22Rv1 (cell line): ENCODE results near the gene CRYBG1.

Experiments
- ZFX ChIP-seq: fragments of 450-650 bp; IDR thresholded peaks from 2 replicates; pipeline ENCODE4 v1.6.1; 2017; ENCODE audit warnings: antibody characterized with exemption, borderline replicate concordance
- TF ChIP-seq, protein P1 (sequence below): fragments of 450-650 bp; IDR thresholded peaks from 2 replicates; pipeline ENCODE4 v1.5.1; 2017; ENCODE audit warnings: mild to moderate bottlenecking

DNA sequence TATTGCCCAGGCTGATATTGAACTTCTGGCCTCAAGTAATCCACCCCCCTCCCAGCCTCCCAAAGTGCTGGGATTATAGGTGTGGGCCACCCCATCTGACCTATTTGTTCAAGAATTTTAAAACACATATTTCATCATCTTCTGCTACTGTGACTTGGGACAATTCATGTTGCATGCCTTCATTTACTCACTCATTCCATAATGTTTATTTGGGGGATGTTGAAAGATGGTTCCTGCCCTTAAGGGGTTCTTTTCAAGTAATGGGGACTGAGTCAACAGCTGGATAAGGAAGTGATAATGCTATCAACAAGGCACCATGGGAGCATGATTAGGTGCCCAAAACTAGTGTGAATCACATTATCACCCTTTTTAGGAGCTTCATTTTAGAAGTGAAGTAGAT is 62.0 kb downstream of the CRYBG1 start:
- TF ChIP-seq, protein P1, sequence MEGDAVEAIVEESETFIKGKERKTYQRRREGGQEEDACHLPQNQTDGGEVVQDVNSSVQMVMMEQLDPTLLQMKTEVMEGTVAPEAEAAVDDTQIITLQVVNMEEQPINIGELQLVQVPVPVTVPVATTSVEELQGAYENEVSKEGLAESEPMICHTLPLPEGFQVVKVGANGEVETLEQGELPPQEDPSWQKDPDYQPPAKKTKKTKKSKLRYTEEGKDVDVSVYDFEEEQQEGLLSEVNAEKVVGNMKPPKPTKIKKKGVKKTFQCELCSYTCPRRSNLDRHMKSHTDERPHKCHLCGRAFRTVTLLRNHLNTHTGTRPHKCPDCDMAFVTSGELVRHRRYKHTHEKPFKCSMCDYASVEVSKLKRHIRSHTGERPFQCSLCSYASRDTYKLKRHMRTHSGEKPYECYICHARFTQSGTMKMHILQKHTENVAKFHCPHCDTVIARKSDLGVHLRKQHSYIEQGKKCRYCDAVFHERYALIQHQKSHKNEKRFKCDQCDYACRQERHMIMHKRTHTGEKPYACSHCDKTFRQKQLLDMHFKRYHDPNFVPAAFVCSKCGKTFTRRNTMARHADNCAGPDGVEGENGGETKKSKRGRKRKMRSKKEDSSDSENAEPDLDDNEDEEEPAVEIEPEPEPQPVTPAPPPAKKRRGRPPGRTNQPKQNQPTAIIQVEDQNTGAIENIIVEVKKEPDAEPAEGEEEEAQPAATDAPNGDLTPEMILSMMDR, result no peak
- TF ChIP-seq ZFX, result no peak
